ENCODE measurements around the gene ZNF831. TPM values are rescaled to one million over a fixed set of nuclear protein-coding genes. Genes with fewer than 3 reads are reported as not detected.

ZNF831 gene
- total RNA-seq, 1 donor from 2014 or later = not detected

DNA sequence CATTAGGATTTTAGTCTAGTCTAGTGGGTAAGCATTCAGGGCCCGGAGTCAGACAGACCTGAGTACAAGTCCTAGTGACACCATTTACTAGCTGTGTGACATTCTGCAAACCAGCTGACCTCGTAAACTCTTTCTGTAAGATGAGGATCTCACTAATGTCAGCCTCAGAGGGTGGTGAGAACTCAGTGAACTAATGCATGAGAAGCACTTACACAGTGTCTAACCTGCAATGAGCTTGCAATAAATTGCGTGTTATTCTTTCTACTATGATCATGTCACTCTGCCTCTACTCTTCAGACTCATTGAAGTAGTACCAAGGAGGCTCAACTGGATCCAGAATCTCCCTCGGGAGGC, 41.1 kb upstream of the ZNF831 start:
- no peak overlapping the region for H3K27ac ChIP-seq (ENCODE audit: low read depth, low read length)
- H3K27me3 Mint-ChIP-seq (ENCODE audit: low read depth, unreplicated experiment) = peaks cover 54% of the 10 kb centered on the region

DNA sequence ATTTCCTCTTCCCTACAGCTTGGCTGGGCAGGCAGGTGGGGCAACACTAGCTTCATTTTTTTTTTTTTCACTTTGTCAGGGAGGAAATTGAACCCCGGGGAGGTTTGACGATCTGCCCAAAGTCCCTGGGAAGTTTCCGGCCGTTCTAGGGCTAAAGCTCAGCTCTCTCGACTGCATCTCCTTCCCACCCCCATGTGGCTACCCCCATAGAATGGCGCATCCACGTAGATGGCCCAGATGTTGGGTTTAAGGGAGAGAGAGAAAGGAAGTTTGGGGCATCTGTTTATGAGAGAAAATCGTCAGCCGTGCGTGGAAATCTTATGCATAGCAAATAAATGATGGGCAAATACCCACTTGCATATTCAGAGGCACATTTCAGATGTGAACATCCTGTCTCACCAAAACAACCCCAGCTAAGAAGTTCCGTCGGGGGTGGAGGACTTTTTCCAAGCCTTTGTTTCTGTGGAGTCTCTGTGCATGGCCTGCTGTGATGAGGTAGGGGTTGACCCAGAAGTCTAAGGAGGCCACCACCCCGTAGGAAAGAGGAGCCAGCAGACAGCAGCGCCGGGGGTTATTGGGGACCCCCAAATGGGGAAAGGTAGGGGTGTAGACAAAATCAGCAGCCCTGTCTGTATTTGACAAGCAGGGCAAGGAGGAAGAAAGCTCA, 40.5 kb upstream of the ZNF831 start:
- Histone ChIP-seq H3K4me2 (ENCODE audit: low read length) (no peak overlapping the region), H3K79me2 (ENCODE audit: insufficient read depth, low read length) (no peaks in the 10 kb centered on the region), H3K27me3 (ENCODE audit: insufficient read depth, low read length) (no peaks in the 10 kb centered on the region), H3K36me3 (ENCODE audit: insufficient read depth, low read length) (no peaks in the 10 kb centered on the region), H4K20me1 (ENCODE audit: insufficient read depth, low read length) (no peaks in the 10 kb centered on the region), H3K4me1 (ENCODE audit: insufficient read depth, low read length) (no peaks in the 10 kb centered on the region), H3K9me3 (ENCODE audit: insufficient read depth, low read depth, low read length) (no peaks in the 10 kb centered on the region), H3K4me3 (ENCODE audit: insufficient read depth, low read depth, low read length) (no peak overlapping the region), H3K27ac (ENCODE audit: low read depth, low read length) (no peak overlapping the region), H2AFZ (ENCODE audit: low read depth, low read length) (no peak overlapping the region), H3K9ac (ENCODE audit: low read length) (no peak overlapping the region)
- Mint-ChIP-seq H3K27me3 (ENCODE audit: low read depth, unreplicated experiment) (peaks cover 52% of the 10 kb centered on the region), H3K4me1 (ENCODE audit: low read depth, unreplicated experiment) (peaks cover 2% of the 10 kb centered on the region), H3K36me3 (ENCODE audit: low read depth, unreplicated experiment) (no peaks in the 10 kb centered on the region), H3K27ac (ENCODE audit: unreplicated experiment) (no peak overlapping the region), H3K4me3 (ENCODE audit: unreplicated experiment) (no peak overlapping the region), H3K9me3 (ENCODE audit: unreplicated experiment) (peaks cover 11% of the 10 kb centered on the region)
- TF ChIP-seq, protein P1, sequence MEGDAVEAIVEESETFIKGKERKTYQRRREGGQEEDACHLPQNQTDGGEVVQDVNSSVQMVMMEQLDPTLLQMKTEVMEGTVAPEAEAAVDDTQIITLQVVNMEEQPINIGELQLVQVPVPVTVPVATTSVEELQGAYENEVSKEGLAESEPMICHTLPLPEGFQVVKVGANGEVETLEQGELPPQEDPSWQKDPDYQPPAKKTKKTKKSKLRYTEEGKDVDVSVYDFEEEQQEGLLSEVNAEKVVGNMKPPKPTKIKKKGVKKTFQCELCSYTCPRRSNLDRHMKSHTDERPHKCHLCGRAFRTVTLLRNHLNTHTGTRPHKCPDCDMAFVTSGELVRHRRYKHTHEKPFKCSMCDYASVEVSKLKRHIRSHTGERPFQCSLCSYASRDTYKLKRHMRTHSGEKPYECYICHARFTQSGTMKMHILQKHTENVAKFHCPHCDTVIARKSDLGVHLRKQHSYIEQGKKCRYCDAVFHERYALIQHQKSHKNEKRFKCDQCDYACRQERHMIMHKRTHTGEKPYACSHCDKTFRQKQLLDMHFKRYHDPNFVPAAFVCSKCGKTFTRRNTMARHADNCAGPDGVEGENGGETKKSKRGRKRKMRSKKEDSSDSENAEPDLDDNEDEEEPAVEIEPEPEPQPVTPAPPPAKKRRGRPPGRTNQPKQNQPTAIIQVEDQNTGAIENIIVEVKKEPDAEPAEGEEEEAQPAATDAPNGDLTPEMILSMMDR (IDR thresholded peaks at IDR 0.05; ENCODE audit: insufficient read depth, low read depth, low read length) = no peak
- no peak for TF ChIP-seq EZH2 (IDR thresholded peaks at IDR 0.05; ENCODE audit: insufficient read depth, low read length)
- DNase-seq (ENCODE audit: low read depth) (no peak), FAIRE-seq (no peak)

More for the DNA sequence above, 41.1 kb upstream of the ZNF831 start:
- Histone ChIP-seq H3K4me1 (ENCODE audit: insufficient read depth, low read length) (no peaks in the 10 kb centered on the region), H3K4me2 (ENCODE audit: low read length) (no peak overlapping the region), H3K9me3 (ENCODE audit: insufficient read depth, low read depth, low read length) (no peaks in the 10 kb centered on the region), H3K9ac (ENCODE audit: low read length) (no peak overlapping the region), H3K4me3 (ENCODE audit: insufficient read depth, low read depth, low read length) (no peak overlapping the region), H2AFZ (ENCODE audit: low read depth, low read length) (no peak overlapping the region), H3K36me3 (ENCODE audit: insufficient read depth, low read length) (no peaks in the 10 kb centered on the region), H3K79me2 (ENCODE audit: insufficient read depth, low read length) (no peaks in the 10 kb centered on the region), H3K27me3 (ENCODE audit: insufficient read depth, low read length) (no peaks in the 10 kb centered on the region), H4K20me1 (ENCODE audit: insufficient read depth, low read length) (no peaks in the 10 kb centered on the region)
- peaks cover 11% of the 10 kb centered on the region for H3K9me3 Mint-ChIP-seq (ENCODE audit: unreplicated experiment)
- H3K27ac Mint-ChIP-seq (ENCODE audit: unreplicated experiment) = no peak overlapping the region
- no peak overlapping the region for H3K4me3 Mint-ChIP-seq (ENCODE audit: unreplicated experiment)
- DNase-seq (ENCODE audit: low read depth) = no peak
- H3K4me1 Mint-ChIP-seq (ENCODE audit: low read depth, unreplicated experiment) = peaks cover 2% of the 10 kb centered on the region
- TF ChIP-seq, protein P1 (IDR thresholded peaks at IDR 0.05; ENCODE audit: insufficient read depth, low read depth, low read length) = no peak
- no peak for TF ChIP-seq EZH2 (IDR thresholded peaks at IDR 0.05; ENCODE audit: insufficient read depth, low read length)
- no peaks in the 10 kb centered on the region for H3K36me3 Mint-ChIP-seq (ENCODE audit: low read depth, unreplicated experiment)
- no peak for FAIRE-seq

DNA sequence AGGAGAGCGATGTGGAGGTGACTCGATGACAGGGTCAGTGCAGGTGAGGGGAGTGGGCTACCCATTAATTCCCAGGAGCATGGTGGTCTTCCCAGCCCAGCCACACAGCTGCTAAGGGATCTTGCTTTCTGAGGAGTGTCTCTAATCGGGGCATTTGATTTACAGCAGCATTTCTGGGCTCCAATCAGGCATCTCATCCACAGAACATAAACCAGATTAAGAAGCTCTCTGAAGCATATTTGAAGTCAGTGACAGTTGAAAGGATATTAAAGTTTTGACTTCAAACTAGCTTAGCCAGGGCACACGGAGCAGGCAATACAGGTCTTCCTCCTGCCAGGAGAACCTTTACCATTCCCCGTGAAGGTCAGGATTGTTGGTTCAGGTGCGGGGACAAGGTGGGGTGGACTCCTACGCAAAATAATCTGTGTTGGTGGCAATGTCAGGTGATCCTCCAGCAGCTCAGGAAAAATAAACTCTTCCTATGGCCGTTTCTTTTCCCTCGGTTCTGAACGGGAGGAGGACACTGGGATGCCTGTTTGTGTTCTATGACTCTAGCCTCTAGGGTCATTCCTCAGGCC, 39.9 kb upstream of the ZNF831 start:
- peaks cover 46% of the 10 kb centered on the region for H3K27me3 Mint-ChIP-seq (ENCODE audit: low read depth, unreplicated experiment)

More for the DNA sequence above, 39.9 kb upstream of the ZNF831 start:
- Mint-ChIP-seq H3K27ac (ENCODE audit: unreplicated experiment) (no peak overlapping the region), H3K4me3 (ENCODE audit: unreplicated experiment) (no peak overlapping the region), H3K9me3 (ENCODE audit: unreplicated experiment) (peaks cover 11% of the 10 kb centered on the region), H3K4me1 (ENCODE audit: low read depth, unreplicated experiment) (peaks cover 2% of the 10 kb centered on the region), H3K36me3 (ENCODE audit: low read depth, unreplicated experiment) (no peaks in the 10 kb centered on the region)
- H3K79me2 ChIP-seq (ENCODE audit: insufficient read depth, low read length) = no peaks in the 10 kb centered on the region
- H3K4me1 ChIP-seq (ENCODE audit: insufficient read depth, low read length) = no peaks in the 10 kb centered on the region
- DNase-seq (ENCODE audit: low read depth) (no peak), FAIRE-seq (no peak)
- H4K20me1 ChIP-seq (ENCODE audit: insufficient read depth, low read length) = no peaks in the 10 kb centered on the region
- H3K9me3 ChIP-seq (ENCODE audit: insufficient read depth, low read depth, low read length) = no peaks in the 10 kb centered on the region
- H3K27me3 ChIP-seq (ENCODE audit: insufficient read depth, low read length) = no peaks in the 10 kb centered on the region
- no peaks in the 10 kb centered on the region for H3K36me3 ChIP-seq (ENCODE audit: insufficient read depth, low read length)
- no peak for TF ChIP-seq EZH2 (IDR thresholded peaks at IDR 0.05; ENCODE audit: insufficient read depth, low read length)
- H3K9ac ChIP-seq (ENCODE audit: low read length) = no peak overlapping the region
- no peak overlapping the region for H3K4me3 ChIP-seq (ENCODE audit: insufficient read depth, low read depth, low read length)
- H3K27ac ChIP-seq (ENCODE audit: low read depth, low read length) = no peak overlapping the region
- no peak overlapping the region for H2AFZ ChIP-seq (ENCODE audit: low read depth, low read length)
- no peak overlapping the region for H3K4me2 ChIP-seq (ENCODE audit: low read length)

All from astrocyte (in vitro differentiated cells and primary cell).